SKM-1 treated with dmso at 0.1 percent for 144 hours (cell line): ENCODE results near the gene SEC14L3.

ENCODE experiments used
- DNase-seq: peaks from one replicate; lab custom pipeline; 2025; ENCODE audit not compliant: unreplicated experiment; lab: John Stamatoyannopoulos, UW

The SEC14L3 gene

DNA sequence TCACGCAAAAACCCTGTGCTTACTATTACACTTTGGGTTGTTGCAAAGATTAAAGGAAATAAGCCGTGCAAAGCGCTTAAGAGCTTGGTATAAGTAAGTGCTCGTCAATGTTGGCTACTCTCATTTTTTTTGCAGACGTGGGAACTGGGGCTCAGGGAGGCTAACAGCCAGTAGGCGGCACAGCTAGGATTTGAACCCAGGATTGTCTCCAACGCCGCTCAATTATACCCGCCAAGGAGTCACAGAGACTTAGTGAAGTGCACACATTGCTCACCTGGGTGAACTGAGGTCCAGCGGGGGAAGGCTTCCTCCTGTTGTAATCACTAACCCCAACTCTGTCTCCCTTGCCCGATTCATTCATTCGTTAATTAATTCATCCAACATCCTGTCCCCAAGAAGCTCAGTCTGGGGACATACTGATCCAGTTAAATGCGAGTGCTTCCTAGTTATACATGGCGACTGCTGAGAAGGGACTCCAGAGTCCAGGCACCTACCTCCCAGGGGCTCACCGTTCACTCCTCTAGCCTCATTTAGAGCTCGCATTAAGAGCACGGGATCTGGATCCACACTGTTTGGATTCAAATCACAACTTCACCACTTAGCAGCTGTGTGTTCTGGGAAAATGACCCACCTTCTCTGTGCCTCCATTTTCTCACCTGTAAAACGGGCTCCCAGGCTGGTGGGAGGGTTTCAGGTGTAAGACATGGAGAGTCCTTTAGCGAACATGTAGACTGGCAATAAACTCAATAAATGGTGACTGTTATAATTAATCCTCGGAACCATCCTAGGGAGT lies 47.1 kb downstream of the SEC14L3 start:
- peak; percentile 11 for DNase-seq

DNA sequence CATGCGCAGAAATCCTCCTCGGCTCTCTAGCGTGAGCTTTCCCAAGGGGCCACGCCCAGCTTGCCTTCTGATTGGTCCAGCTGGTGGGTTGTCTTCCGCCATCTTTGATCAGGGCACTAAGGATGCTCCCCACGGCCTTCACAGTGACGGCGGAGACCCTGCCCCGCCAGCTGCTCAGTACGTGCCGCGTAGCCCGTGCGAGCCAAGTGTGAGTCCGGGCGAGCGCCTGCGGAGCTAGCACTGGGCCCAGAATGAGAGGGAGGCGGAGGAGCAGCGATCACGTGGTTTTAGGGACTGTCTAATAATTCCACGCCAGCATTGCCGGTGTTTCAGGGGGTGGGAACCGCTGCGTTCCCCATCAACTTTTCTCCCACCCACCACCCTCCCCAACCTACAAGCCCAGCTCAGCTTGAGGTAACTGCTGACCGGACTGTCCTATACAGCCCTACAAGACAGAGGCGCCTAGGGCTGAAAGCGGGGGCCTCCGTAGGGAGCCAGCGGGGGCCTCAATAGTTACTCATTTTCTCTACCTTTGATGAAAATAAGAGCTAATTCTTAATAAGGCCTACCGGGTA lies 47.8 kb downstream of the SEC14L3 start:
- peak; percentile 99 for DNase-seq

DNA sequence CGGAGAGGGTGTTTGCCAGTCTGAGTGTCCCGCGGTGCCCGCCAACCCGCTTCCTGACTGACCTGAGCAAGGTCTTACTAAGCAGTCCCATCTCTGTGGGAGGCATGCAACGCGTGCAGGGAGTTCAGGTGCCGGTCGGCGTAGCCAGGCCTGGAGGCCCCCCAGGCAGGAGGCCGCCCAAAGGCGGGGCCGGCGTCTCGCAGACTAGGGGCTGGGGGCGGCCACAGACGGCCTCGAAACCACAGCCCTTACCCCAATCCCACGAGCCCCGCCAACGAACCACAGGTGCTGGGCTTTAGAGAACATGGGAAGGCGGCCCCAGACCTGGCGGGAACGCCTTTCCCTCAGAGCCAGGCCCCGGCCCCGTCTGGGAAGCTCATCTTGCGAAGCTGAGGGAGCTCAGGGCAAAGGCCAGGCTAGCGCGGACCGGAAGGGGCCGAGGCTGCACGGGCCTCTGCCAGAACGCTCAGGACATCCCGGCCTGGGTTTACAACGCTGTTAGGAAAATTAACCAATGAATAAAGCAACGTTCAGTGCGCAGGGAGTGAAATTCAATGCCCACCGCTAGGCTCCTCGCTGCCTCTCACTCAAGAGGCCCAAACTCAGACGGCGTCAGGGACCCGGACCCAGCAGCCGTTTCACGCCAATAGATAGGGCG lies 48.4 kb downstream of the SEC14L3 start:
- DNase-seq: no peak

DNA sequence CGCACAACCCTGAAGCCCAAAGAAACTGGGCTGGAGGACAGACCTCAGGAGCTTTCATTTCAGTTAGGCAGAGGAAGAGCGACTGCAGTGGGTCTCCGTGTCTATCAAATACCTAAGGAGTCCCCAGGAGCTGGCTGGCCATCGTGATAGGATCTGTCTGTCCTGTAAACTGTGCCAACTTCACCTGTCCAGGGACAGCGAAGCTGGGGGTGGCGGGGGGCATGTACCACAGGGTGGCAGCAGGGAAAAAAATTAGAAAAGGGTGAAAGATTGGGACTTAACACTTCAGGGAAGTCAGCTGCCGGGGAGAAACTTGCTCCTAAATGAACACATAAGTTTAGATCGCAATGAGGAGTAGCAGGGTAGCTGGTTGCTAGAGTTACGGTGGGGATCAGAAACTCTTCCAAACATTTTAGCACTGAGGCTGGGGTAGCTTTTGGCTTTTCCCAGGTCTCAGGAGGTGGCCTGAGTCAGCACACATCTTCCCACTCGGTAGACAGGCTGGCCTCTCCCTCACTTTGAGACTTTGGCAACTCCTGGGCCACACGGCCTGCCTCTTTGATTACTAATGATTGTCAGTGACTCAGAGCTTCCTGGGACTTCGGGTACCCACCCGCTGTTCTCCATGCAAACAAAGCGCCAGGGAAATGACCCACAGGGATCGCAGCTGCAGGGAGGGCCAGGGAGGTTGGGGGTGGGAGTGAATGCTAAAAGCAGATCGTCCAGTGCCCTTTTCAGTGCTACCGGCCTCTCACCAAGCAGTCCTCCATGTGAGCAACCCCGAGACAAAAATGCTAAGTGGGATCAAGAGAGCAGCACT lies 49.1 kb downstream of the SEC14L3 start:
- DNase-seq: no peak

DNA sequence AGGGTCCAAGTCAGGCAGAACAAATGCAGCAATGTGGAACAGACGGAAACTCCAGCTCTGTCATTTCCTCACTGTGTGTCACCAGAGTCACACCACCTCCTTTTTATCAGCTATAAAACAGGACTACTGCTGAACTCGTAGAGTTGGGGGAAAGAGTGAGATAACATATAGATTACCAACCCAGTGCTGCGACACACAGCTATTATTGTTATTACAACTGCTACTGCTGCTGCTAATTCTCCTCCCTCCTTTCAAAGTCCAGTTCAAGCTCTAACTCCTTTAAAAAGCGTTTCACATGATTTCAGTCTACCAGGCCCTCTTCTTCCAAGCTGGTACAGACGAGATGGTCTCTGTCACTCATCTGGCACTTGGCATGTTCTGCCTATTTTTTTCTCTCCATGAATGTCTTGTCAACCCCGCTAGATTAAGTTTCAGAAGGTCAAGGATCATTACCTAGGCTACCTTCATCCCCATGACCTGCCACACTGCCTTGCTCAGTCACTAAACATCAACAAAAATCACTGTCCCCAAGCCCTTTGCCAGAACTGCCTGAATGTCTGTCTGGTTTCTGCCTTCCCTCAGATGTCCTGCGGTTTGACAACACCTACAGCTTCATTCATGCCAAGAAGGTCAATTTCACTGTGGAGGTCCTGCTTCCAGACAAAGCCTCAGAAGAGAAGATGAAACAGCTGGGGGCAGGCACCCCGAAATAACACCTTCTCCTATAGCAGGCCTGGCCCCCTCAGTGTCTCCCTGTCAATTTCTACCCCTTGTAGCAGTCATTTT lies 49.9 kb downstream of the SEC14L3 start:
- DNase-seq: no peak

DNA sequence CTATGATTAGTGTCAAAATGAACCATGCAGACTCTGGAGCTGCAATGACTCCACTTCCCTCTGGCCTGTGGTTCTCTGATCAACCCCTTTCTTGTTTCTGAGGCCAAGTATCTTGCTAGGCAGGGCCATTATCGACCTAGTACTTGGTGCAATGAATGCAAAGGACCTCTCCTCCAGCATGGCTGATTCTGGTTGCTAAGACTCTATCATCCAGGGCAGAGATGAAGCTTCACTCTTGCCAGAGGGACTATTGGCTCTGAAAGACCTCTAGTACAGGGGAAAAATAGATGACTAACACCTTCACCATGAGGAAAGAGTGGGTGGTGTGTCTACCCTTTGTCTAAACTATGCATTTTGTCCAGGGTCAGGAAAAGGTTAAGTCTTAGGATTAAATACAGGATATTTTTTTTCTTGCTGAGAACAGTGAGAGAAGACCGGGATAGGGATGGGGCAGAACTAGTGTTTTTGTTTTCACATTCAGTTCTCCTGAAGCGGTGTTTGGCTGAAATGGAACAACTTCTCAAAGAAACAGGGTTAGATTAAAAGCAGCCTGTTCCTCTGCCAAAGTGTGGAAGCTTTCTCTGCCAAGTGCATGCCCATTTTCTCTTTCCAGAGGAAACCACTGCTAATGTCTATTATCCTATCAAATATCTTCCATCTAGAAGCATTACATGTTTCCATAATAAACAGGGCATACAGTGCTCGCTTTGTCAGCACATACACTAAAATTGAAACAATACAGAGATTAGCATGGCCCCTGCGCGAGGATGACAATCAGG lies 51.3 kb downstream of the SEC14L3 start:
- no peak for DNase-seq

DNA sequence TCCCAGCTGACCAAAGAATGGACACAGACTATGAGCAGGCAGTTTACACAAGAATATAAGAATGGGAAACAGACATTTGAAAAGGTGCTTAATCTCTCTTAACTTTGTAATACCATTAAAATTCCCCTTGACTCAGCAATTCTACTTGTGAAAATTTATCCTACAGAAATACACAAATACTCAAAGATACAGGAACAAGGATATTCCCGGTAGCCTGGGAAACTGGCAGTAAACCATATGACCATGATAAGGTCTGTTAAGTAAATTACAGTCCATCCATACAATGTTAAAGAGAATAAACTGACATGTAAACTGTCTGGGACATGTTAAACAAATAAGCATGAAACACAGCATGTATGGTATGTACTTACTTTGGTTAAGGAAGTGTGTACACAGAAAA lies 55.0 kb downstream of the SEC14L3 start:
- DNase-seq: no peak

DNA sequence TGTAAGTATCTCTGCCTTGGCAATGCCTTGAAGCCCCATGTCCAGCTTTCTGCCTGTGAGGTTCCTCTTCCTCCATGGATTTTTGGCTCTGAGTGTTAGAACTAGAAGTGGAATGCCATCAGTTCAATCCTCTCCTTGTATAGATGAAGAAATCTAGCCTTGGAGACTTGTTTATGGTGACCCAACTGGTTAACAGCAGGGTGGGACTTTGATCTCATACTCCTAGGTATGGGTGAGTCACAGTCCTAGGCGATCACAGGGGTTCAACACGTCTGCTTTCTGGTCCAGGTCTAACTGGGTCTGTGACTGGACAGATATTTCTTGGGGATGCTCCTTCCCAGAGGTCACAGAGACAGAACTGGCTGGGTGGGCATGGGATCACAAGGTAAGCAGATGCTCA lies 55.4 kb downstream of the SEC14L3 start:
- DNase-seq: no peak

DNA sequence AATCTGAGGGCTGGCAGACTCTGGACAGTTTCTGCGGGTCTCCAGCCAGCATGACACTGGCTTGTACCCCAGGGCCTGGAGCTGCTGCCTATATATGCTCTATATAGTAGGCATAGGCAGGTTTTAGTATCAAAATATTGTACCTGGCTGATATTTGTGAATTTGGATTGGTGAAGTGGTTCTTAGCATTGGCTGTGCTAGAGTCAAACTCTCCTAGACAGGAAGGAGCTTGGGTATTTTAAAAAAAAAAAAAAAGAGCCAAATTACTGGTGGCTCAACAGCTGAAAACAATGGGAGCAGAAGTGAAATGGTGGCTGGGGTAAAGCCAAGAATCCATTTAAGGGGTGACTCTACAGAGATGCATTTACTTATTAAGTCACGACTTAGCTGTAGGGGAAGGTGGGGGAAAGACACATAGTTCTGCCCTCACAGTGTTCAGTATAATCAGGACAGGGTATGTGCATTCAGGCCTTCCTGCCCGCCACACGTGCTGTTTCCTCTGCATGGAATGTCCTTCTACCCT lies 57.2 kb downstream of the SEC14L3 start:
- no peak for DNase-seq

DNA sequence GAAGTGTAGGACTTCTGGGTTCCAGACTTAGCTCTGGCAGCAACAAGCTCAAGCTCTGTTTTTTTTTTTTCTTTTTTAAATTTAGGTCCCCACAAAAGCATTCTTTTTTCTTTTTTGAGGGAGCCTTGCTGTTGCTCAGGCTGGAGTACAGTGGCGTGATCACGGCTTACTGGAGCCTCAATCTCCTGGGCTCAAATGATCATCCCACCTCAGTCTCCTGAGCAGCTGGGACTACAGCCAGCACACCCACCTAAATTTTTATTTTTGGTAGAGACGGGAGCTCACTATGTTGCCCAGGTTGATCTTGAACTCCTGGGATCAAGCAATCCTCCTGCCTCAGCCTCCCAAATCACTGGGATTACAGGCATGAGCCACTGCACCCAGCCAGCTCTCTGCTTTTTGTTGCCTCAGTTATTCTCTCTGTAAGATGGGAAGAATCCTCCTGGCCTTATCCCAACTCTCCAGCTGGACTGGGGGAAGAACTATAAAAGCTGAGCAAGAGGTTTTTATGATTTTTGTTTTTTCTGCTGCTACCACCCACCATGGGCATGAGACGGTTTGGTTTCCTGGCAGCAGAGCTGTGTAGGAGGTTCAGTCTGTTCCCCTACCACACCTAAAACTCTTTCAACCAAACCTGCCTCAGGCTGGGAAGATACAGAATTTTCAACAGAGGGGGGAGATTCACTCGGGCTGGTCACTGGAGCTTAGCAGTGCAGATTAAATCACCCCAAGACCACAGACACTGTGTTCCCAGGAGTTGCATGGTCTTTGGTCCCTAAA lies 57.9 kb downstream of the SEC14L3 start:
- no peak for DNase-seq

DNA sequence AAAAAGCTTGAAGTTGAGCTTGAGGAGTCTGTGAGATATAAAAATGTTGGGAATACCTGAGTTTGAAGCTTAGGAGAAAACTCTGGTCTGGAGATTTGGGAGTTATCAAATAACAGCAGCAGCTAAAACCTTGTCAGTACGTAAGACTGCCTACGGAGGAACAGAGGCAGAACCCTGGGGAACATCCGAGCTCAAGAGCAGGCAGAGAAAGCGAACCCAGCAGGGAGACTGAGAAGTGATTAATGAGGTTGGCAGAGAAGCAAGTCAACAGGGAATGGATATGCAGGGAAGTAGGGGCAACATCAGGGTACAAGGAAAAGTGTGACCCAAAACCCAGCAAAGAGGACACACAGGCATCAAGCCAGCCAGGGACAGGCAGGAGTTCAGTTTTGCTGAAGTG lies 58.8 kb downstream of the SEC14L3 start:
- no peak for DNase-seq

DNA sequence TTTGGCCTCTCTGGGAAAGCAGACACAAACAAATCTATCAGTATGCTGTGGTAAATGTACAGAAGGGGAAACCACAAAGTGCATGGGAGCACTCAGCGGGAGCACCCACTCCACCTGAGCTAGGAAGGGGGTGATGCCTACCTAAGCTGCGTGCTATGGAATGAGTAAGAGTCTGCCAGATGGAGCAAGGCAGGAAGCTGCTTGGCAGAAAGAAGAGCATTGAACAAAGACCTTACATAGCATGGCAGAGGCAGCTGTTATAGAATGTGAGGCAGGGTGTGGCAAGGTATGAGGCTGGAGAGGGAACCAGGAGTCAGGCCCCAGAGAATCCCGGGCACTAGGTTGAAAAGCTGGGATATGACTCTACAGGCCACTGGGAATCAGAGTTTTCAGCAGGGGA lies 60.0 kb downstream of the SEC14L3 start:
- no peak for DNase-seq
